ENCODE results near the gene MAD1L1.
A peak's percentile ranks its signal among the peaks of the same experiment; 100 is the strongest.
"Not testable (repeated sequence)": the region's sequence is repeated elsewhere in the genome, so short reads cannot be mapped to it uniquely, and the experiment has no call there.

MAD1L1 gene

DNA sequence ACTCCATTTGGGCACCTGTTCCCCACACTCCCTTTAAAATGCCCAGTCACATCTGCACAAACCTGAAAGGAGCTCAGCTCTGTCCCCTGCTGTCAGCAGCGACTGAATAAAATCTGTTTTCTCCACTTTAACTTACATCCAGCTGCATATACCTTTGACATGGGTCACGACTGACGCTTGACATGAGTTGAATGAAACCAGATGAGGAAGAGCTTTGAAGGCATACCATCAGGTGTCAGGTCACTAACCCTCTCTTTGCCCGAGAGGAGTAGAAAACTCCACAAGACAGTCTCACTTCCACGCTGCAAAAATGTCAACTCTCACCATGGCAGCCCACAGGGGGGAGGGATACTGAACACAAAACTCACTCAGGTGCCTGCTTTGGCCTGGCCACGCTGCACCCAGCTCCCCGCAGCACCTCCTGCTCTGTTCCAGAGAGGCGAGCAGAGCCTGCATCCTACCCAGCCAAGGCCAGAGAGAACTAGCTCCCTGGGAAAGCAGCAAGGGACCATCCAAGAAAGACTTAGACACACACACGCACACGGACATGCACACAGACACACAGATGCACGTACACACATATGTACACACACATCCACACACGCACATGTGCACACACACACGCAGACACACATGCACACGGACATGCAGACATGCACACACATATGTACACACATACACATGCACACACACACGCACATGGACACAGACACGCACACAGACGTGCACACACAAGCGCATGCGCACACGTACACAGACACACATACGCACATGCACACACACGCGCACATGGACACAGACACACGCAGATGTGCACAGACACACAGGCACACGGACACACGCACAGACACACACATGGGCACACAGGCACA is 191.0 kb downstream of the MAD1L1 start:
- peak; percentile 11 for DNase-seq

DNA sequence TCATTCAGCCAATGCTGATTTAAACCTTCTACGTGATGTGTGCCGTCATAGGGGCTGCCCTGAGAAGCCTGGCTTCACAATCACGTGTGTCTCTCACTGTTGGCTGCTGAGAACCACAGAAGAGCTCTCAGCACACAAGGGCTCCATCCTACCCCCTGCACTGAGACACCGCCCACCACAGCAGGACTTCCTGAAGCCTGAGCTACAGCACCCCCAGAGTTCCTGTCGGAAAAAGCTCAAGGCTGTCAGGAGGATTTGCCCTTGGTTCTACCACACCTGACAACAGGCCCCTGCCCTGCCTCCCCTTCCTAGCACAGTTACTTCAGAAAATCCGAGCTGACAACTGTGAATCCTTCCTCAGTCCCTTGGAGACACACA is 191.9 kb downstream of the MAD1L1 start:
- peak; percentile 12 for DNase-seq

DNA sequence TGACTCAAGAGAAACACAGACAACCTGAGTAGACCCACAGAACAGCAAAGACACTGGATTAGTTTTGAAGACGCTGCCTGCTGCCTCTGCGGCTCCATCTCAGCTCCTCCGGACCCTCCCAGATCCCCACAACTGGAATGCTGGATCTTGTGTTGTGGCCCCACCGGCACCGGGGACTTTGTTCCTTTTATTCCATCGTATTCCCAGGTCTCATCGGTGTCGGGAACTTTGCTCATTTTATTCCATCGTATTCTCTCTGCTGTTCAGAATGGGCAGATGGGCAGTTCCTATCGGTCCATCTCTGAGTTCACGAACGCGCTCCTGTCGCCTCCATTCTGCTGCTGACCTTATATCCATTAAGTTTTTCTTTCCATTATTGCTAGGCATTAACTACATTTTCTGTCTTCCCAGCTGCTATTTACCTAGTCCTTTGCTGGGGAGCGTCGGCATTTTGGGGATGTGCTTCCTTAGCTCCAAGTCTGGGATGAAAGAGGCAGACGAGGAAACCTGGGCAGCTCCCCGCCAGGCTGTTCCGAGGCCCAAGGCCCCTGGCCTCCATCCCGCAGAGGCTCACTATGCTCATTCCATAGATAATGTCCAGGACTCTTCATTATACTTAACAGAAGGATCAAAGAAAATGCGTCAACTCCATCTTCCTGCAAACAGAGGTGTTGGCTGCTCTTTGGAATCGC is 192.4 kb downstream of the MAD1L1 start:
- DNase-seq = no peak

DNA sequence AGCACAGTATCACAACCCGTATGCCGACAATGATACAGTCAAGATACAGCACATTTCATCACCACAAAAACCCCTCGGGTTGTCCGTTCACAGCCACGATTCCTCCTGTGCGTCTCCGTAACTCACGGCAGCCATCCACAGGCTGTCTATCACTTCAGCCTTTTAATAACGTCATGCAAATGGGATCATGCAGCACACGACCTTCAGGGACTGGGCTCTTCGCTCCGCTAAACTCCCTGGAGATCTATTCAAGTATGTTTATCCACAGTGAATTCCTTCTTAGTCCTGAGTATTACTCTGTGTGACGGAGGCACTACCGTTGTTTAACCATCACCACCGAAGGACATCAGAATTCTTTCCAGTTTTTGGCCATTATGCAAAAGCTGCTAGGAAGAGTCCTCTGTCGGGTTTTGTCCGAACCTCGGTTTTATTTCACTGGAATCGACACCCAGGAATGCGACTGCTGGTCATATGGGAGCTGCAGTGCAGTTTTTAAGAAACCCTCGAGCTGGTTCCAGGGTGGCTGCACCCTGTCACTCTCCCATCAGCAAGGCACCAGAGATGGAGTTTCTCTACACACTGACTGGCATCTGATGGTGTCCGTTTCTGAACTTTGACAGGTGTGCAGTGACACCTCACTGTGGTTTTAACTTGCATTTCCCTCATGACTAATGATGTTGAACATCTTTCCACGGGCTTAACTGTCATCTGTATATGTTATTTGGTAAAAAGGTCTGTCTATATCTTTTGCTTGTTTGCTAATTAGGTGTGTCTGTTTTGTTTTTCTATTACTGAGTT is 193.6 kb downstream of the MAD1L1 start:
- DNase-seq = no peak

DNA sequence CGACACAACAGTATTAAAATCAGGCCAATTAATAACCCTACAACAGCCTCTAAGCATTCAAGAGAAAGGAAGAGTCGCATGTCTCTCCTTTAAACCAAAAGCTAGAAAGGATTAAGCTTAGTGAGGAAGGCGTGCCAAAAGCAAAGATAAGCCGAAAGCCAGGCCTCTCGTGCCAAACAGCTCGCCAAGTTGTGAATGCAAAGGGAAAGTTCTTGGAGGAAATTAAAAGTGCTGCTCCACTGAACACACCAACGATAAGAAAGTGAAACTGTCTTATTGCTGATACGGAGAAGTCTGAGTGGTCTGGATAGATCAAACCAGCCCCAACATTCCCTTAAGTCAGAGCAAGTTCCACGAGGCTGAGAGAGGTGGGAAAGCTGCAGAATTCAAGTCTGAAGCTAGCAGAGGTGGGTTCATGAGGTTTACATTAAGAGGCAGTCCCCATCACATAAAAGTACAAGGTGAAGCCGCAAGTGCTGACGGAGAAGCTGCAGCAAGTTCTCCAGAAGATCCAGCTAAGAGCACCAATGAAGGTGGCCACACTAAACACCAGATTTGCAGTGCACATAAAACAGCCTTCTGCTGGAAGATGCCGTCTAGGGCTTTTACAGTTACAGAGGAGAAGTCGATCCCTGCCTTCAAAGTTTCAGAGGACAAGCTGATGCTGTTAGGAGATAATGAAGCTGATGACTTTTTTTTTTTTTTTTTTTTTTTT is 194.8 kb downstream of the MAD1L1 start:
- peak; percentile 31 for DNase-seq

DNA sequence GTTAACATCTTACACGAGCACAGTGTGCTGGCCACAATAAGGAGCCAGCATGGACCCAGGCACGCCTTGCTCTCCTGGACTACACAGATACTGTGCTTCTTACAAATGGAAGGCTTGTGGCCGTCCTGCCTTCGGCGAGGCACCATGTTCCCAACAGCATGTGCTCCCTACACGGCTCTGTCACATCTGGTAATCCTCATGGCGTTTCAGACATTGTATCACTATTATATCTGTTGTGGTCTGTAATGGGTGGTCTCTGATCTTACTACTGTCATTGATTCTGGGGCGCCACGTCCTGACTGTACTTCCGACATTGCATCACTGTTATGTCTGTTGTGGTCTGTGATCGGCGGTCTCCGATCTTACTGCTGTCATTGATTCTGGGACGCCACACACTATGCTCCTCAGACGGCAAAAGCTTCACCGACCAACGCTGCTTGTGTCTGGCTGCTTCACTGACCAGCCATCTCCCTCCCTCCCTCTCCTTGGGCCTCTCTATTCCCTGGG is 195.4 kb downstream of the MAD1L1 start:
- peak; percentile 26 for DNase-seq

DNA sequence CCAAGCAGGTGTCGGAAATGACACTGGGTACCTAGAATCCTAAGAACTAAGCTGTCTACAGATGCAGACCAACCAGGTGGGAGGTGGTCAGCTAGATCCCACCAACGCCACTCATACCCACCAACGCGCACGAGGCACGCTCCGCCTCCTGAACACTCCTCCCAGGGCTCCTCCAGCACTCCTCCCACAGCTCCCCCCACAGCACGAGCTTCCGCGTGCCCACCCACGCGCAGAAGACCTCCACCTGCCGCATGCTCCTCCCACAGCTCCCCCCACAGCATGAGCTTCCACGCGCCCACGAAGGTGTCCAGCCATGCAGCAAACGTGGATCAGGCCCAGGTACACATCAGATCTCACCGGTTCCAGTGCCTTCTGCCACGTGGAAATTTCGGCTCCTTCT is 196.0 kb downstream of the MAD1L1 start:
- DNase-seq = no peak

DNA sequence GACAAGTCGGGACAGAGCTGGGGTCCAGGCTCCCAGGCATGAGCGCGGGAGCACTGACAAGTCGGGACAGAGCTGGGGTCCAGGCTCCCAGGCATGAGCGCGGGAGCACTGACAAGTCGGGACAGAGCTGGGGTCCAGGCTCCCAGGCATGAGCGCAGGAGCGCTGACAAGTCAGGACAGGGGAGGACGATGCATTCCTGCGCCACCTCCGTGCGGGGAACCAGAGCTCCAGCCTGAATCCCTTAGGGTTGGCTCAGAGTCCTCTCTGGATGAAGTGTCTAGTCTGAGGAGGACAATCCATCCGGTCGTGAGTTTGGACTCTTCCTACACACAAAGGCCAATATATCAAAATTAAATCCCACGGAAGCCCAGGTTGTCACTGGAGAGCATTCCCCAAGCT is 196.5 kb downstream of the MAD1L1 start:
- DNase-seq = not testable (repeated sequence)

DNA sequence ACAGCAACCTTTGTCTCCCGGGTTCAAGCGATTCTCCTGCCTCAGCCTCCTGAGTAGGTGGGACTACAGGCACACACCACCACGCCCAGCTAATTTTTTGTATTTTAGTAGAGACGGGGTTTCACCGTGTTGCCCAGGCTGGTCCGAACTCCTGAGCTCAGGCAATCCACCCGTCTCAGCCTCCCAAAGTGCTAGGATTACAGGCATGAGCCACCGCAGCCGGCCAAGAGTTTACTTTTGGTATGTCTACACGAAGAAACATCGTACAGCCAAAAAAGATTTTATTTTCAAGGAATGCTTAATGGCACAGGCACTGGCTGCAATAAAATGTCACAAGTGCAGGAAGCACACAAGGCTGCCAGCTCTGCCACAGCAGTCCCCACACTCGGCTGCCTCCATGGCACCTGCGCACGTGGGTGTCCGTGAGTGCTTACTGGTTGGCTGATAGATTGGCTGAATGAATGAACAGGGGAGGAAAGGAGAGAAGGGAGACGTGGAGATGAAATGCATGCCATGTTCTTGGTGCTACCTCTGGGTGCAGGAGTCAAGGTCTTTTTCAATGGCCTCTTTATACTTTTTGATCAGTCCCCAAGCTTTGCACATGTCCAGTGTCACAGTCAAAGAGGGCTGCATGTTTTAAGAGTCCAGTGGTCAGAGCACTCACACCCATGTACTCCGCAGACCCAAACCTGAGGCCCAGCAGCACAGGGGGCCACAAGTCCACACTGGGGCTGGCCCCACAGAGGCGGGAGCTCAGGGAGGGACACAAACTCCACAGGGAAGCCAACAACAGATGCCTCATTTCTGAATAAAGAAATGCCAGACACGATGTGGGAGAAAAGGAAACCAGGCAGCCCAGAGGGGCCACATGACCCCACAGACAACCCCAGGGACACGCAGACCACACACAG is 198.2 kb downstream of the MAD1L1 start:
- peak; percentile 8 for DNase-seq

DNA sequence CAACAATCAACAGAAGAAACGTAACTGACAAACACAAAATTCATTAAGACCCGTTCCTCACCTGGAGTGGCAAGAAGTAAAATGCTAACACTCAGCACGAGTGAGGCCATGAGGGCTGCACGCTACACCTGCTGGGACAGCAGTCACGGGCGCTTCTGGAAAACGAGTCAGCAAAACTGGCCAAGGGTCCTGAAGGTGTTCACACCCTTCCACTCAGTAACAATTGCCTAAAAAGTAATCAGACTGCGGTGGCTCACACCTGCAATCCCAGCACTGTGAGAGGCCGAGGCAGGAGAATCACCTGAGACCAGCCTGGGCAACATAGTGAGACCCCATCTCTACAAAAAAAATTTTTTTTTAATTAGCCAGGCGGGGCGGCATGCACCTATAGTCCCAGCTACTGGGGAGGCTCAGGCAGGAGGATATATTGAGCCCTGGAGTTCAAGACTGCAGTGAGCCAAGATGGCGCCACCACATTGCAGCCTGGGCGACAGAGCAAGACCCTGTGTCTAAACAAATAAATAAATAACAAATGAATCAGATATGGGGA is 199.1 kb downstream of the MAD1L1 start:
- no peak for DNase-seq

DNA sequence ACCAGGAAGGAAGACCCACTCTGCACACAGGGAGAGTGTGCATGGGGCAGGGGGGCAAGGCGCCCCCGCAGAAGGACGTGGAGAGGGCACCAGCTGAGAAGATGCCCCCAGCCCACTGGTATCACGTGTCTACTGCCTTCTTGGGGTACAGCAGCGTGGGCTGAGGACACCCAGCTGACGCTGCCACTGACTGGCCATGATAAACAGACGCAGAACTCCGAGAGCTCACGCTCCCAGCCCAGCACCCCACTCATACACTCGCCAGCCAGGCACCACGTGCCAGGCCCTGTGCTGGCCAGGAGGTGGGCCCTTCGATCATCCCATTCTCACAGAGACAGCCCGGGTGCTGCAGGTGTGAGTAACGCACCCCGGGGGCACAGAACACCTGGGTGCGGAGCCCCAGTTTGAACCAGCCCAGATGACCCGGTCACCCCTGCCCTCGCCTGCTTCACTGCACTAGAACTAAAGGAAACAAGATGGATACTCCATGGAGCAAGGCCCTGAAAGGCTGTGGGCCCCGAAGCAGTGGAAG is 199.8 kb downstream of the MAD1L1 start:
- DNase-seq = peak; percentile 19

DNA sequence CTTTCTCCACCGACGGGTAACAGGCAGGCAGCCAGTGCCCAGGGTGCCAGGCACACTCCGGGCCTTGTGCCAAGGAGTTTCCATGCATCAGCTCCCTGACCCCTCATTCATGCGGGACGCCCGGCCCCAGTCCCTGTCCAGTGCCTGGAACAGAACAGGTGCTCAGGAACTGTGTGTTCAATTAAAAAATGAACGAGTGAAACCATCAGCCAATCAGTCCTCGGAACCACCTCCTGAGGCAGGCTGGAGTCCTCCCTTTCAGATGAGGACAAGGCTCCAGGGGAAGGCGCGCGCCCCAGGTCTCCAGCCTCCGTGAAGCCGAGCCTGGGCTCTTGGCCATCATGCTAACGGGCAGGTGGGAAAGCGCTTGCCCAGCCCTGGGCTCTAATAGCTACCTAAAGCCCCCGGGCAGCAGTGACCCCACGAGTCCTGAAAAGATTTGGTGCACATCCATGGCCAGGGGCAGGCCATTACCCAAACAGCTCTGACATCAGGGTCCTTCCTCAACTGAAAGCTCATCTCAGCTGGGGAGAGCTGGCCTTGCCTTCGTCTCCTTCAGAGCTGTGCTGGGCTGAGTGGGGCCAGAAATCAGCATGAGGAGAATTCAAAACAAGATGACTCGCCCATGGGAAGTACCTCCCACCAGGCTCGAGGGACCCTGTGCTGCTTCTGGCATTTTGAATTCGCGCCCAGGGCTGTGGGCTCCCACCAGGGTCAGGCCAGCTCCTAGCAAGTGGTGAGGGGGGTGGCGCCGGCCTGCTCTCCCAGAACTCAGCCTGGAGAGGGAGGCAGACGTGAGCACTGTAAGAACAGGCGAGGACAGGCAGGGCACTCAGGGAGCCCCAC is 200.5 kb downstream of the MAD1L1 start:
- DNase-seq = peak; percentile 28

DNA sequence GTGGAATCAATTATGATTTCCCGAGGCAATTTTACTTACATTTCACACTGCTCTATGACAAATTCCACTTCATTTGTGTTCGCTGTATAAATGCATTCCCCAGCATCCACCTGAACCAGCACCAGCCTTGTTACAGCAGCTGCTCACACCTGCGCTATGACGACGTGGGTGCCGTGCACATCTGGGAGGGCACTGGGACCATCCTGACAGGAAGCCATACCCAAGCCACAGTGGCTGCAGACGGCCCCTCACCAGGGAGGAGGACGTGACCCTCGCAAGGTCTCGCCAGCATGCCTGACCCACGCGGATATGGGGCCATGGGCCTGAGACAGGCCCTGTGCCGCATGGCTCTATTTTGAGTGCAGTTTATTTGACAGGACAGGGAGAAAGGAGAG is 201.3 kb downstream of the MAD1L1 start:
- peak; percentile 23 for DNase-seq

DNA sequence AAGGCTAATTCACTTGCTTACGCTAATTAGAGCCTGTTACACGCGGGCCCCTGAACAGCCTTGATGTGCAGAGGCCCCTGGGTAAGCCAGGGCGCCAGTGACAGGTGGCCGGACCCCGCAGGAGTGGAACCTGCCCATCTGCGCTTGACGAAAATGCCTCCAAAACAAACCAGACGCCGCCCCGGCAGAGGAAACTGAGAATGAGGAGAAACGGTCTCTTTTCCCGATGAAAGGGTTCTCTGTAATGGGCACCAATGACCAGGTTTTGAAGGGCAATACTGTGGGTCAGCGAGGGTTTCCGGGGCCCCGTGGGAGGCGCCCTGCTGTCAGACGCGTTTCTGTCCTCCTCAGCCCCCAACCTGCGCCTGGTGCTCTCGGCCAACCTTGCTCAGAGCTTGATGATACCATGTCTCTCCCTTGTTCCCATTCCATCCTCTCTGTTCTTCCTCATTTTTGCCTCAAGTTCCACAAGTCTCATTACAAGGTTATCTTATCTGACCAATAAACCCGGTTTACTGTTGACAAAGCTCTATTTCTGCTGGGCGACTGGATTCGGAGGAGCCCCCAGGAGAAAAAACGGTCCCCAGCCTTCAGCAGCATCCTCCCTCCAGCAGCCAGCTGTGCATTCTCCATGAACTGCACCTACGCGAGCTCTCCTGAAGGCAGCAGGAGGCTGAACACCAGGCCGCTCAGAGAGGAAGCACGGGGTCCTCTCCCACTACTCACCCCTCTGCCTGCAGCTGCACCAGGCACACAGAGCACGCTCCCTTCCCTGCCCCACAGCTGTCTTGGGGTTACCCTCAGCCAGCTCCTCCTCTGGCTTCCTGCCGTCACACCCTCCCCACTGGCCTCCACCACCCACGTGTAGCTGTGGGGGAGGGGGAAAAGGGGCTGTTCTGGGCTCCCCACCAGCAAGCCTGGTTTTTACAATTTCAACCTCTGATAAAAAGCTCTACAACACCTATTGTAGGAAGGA is 202.0 kb downstream of the MAD1L1 start:
- peak; percentile 34 for DNase-seq

DNA sequence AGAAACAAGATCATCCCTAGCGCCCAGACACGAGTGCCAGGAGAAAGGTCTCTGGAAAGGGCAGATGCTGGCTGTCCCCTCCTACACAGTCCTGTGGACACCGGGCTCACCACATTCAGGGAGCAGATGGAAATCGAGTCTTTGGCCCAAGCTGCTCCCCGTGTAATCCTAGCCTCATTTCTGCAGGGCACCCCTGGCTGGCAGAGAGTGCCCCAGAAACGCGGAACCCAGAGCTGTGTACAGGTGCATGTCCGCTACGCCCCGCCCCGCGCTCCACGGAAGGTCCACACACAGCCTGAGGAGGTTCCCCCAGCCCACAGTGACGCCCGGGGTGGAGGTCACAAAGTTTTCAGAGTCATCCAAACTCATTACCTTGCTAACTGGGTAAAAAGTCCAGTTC is 202.8 kb downstream of the MAD1L1 start:
- DNase-seq = peak; percentile 15

DNA sequence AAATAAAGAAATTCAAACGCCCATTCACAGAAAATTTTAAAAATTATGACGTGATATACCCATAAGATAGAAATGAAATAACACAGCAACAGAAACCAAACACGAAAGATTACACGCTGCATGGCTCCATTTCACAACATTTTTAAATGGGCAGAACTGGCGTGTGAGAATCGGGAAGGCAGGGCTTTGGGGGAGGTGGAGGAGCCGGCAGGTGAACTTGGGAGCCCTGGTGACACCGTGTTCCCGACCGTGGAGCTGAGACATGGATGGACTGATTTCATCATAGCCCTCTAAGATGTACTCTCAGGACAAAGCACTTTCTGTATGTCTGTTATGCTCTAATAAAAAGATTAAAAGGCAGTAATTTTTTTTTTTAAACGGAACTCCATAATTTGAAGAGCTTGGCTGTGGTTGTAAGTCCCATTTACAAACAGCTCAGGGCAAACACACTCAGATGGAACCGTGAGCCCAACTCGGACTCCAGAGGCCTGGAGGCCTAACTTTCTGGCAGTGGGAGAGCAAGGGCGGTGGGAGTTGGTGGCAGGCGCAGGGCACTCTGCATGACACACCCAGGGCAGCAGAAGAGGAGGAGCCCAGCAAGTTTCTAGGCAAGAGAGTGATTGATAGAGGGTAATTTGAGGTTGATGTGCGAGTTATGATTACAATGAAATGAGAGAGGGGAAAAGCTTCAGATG is 203.4 kb downstream of the MAD1L1 start:
- DNase-seq = peak; percentile 8

DNA sequence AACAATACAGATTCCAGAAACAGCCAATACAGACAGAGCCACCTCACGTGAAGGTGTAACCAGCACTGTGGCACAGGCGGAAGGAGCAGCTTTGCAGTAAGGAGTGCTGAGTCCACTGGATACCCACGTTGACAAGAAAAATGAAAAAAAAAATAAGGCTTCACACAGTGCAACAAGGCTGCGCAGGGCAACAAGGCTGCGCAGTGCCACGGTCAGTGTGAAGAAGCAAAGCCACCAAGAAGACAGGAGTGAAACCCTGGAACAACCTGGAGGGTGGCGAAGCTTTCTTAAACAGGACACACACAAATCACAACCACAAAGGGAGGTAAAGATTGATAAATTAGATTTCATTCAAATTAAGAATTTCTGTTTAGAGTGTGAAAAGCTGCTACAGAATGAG is 204.0 kb downstream of the MAD1L1 start:
- DNase-seq = no peak

DNA sequence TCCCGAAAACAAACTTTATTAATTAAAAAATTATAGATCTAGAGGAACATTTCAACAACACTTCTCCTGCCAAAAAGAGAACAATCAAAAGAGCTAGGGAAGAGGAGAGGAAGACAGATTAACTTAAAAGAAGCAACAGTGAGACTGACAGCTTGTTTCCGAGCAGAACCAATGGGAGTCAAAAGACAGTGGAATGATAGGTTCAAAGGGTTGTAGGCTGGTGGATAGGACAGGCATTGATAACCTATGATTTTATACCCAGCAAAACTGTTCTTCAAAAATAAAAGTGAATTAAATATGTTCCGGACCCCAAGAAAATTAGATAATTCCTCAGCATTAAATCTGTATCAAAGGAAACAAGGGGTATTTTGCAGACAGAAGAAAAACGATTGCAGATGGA is 207.6 kb downstream of the MAD1L1 start:
- DNase-seq = no peak

All from left hindlimb (tissue), 1 donor.